ENCODE results near the gene TRIO.
A peak's percentile ranks its signal among the peaks of the same experiment; 100 is the strongest.
"Not testable (repeated sequence)": the region's sequence is repeated elsewhere in the genome, so short reads cannot be mapped to it uniquely, and the experiment has no call there.

Gene TRIO

DNA sequence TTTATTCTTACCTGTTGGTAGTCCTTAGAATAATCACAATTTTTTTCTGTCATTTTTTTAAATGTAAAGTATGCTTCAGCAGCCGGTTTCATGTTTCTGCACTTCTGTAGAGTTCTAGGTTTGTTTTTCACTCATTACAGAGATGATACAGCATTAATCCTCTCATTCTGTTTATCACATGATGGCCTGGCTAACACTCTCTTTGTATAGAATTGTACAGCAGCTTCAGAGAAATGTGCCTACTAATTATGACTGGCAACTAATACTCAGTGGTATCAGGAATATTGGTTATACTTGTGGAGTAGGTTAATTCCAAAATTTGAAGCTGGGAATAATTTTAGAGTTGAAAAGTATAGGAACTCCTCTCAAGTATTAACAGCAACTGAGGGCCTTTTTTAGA is 245.6 kb downstream of the TRIO start:
- no peak for TF ChIP-seq CTCF (conservative IDR thresholded peaks at IDR 0.05; ENCODE audit: low read depth)
- ChIA-PET POLR2A (ENCODE audit: low non-redundant PET) (no interaction called here), CTCF (interaction anchor here (0.5 to 0.7 kb wide), 2 partner anchors 24 to 199 kb away, joined by 3 read pairs; no protein-coding TSS in a partner anchor)
- H3K27ac ChIP-seq, result no peak overlapping the region
- no peak for DNase-seq (ENCODE audit: low spot score)

DNA sequence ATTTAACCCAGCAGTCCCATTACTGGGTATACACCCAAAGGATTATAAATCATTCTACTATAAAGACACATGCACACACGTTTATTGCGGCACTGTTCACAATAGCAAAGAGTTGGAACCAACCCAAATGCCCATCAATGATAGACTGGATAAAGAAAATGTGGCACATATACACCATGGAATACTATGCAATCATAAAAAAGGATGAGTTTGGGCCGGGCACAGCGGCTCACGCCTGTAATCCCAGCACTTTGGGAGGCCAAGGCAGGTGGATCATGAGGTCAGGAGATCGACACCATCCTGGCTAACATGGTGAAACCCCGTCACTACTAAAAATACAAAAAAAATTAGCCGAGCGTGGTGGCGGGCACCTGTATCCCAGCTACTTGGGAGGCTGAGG is 249.4 kb downstream of the TRIO start:
- POLR2A ChIA-PET (ENCODE audit: low non-redundant PET), result not testable (repeated sequence)

GRCh38 chr5:14394365-14394764 is 251.2 kb downstream of the TRIO start:
- no peak for TF ChIP-seq CTCF (conservative IDR thresholded peaks at IDR 0.05; ENCODE audit: low read depth)
- ChIA-PET POLR2A (ENCODE audit: low non-redundant PET) (no interaction called here), CTCF (interaction anchor here (1.5 kb wide), 1 partner anchor 254 kb away, joined by 5 read pairs; no protein-coding TSS in a partner anchor)
- H3K27ac ChIP-seq, result no peak overlapping the region
- no peak for DNase-seq (ENCODE audit: low spot score)

More for the DNA sequence above, 249.4 kb downstream of the TRIO start:
- CTCF ChIA-PET; H3K27ac ChIP-seq; DNase-seq (ENCODE audit: low spot score): not testable (repeated sequence)

DNA sequence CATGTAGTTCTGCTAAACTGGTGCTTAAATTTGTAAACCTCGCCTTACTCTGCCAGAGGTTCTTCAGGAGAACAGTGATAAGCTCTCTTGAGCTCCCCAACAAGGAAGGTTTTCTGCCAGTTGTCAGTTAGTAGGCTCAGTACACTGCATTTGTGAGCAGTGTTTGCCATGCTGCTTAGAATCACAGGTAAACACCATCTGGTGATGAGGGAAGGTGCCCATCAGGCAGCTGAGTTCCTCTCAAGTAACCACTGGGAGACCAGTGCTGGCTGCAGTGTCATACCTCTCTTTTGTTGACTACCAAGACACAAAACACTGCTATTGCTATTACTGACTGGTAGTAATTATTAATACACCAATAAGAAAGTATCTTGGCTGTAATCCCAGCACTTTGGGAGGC is 252.3 kb downstream of the TRIO start:
- POLR2A ChIA-PET (ENCODE audit: low non-redundant PET), result no interaction called here
- CTCF ChIA-PET, result interaction anchor here (1.1 to 1.5 kb wide), 2 partner anchors 253 kb away, joined by 5 to 6 read pairs; no protein-coding TSS in a partner anchor
- no peak for TF ChIP-seq CTCF (conservative IDR thresholded peaks at IDR 0.05; ENCODE audit: low read depth)
- DNase-seq (ENCODE audit: low spot score), result no peak
- H3K27ac ChIP-seq, result no peak overlapping the region

GRCh38 chr5:14396066-14396465 is 252.9 kb downstream of the TRIO start:
- no peak for DNase-seq (ENCODE audit: low spot score)
- TF ChIP-seq CTCF (conservative IDR thresholded peaks at IDR 0.05; ENCODE audit: low read depth), result no peak
- CTCF ChIA-PET, result interaction anchor here (0.6 to 1.1 kb wide), 2 partner anchors 226 to 252 kb away, joined by 5 to 6 read pairs; no protein-coding TSS in a partner anchor
- POLR2A ChIA-PET (ENCODE audit: low non-redundant PET), result no interaction called here
- H3K27ac ChIP-seq, result no peak overlapping the region

DNA sequence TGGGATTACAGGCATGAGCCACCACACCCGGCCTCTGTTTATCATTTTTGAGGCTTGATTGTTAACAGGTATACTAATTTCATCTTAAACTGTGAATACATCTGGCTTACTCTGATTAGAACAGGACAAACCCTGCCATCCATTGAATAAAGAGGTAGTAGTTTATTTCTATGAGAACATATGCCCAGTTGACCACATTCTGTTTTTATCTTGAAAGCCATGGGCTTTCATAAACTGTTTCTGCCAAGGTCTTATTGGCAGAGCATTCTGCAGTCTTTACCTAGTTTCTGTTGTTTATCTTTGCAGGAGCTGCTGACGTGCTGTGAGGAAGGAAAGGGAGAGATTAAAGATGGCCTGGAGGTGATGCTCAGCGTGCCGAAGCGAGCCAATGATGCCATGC is 253.6 kb downstream of the TRIO start:
- POLR2A ChIA-PET (ENCODE audit: low non-redundant PET), result no interaction called here
- no peak overlapping the region for H3K27ac ChIP-seq
- no peak for DNase-seq (ENCODE audit: low spot score)
- CTCF ChIA-PET, result no interaction called here
- no peak for TF ChIP-seq CTCF (conservative IDR thresholded peaks at IDR 0.05; ENCODE audit: low read depth)

- ChIA-PET POLR2A (ENCODE audit: low non-redundant PET) (no interaction called here), CTCF (interaction anchor here (0.7 kb wide), 1 partner anchor 251 kb away, joined by 4 read pairs; no protein-coding TSS in a partner anchor)
- H3K27ac ChIP-seq, result peak overlapping the region; percentile 44
- no peak for TF ChIP-seq CTCF (conservative IDR thresholded peaks at IDR 0.05; ENCODE audit: low read depth)
- no peak for DNase-seq (ENCODE audit: low spot score)
These were observed 254.6 kb downstream of the TRIO start for GRCh38 chr5:14397717-14398116.

All from RWPE1 (cell line).